ENCODE results near the gene SESTD1. TPM values are rescaled to one million over a fixed set of nuclear protein-coding genes. Genes with fewer than 3 reads are reported as not detected.

SESTD1 gene
- total RNA-seq, 2 experiments from 2014 or later: 11.6 to 13.1 TPM

DNA sequence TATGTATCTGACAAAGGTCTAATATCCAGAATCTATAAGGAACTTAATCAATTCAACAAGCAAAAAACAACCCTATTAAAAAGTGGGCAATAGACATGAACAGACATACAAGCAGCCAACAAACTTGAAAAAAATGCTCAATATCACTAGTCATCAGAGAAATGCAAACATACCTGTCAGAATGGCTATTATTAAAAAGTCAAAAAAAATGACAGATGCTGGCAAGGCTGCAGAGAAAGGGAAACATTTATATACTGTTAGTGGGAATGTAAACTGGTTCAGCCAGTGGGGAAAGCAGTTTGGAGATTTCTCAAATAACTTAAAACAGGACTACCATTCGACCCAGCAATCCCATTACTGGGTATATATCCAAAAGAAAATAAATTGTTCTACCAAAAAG lies 21.6 kb downstream of the SESTD1 start:
- Mint-ChIP-seq H3K36me3 (no peaks in the 10 kb centered on the region), H3K4me3 (no peak overlapping the region), H3K4me1 (ENCODE audit: low read depth) (peaks cover 36% of the 10 kb centered on the region), H3K9me3 (peaks cover 2% of the 10 kb centered on the region), H3K27me3 (no peaks in the 10 kb centered on the region), H3K27ac (no peak overlapping the region)
- DNase-seq: no peak
- intact Hi-C loops (cut with micrococcal nuclease): loop anchor here (5.0 kb wide), 1 partner anchor 211 kb away; no protein-coding TSS in a partner anchor
- CTCF ChIA-PET: no interaction called here
- POLR2A ChIA-PET: no interaction called here

DNA sequence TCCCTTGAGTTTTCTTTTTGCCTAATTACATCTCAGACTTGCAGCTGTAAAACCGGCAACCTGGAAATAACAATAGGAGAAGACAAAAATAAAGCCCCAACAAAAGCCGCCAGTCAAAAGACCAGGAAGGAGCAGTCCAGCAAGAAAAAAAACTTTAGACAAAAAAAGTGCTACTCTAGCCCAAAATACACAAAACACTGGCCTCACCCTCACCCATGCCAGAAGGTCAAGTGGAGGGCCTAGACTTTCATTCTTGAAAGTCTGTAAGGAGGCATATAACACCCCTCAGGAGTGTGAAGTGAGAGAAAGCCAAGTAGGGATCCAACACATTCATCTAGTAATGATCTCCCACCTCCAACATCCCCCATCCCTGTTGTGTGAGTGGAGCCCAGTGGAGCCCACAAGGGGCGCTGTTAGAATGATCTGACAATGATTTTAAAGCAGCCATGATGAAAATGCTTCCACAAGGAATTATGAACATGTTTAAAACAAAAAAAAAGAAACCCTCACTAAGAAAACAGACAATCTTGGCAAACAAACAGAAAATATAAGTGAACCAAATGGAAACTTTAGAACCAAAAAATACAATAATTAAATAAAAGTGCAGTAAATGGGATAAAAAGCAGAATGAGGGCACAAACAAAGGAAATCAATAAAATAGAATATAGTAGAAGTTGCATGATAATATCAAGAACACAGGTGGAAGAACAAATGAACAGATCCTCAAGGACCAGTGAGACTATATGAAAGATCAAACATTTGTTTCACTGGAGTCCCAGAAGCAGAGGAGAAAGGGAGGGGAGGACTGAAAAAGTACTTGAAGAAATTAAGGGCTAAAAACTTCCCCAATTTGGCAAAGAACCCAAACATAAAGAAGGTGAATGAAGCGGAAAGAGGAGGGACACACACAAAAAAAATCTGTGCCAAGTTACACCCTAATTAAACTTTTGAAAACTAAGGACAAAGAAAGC lies 23.9 kb downstream of the SESTD1 start:
- Mint-ChIP-seq H3K9me3 (no peaks in the 10 kb centered on the region), H3K27ac (peak overlapping the region; percentile 36), H3K4me1 (ENCODE audit: low read depth) (peaks cover 31% of the 10 kb centered on the region), H3K27me3 (no peaks in the 10 kb centered on the region), H3K36me3 (no peaks in the 10 kb centered on the region), H3K4me3 (no peak overlapping the region)
- CTCF ChIA-PET: interaction anchor here (0.6 to 1.7 kb wide), 2 partner anchors 20 to 28 kb away, joined by 3 to 4 read pairs; no protein-coding TSS in a partner anchor
- intact Hi-C loops (cut with micrococcal nuclease): loop anchor here (5.0 kb wide), 1 partner anchor 208 kb away; no protein-coding TSS in a partner anchor
- no peak for DNase-seq
- POLR2A ChIA-PET: no interaction called here

DNA sequence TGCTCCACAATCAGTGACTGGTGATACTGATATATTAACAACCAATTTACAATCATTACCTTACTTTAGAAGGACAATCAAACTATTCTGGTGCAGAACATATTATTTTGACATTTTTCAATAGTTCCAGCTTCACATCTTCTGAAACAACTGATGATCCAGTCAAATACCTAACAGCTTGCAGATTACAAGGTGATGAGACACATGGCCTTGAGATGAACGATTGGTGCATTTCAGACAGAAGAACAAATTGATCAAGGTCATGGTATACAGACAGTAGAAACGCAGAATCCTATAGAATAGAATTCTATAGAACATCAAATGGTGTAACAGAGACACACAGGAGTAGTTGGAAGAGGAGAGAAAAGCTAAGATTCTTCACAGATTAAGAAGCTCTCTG lies 24.8 kb downstream of the SESTD1 start:
- no peaks in the 10 kb centered on the region for H3K36me3 Mint-ChIP-seq
- H3K27me3 Mint-ChIP-seq: no peaks in the 10 kb centered on the region
- no peak for DNase-seq
- POLR2A ChIA-PET: no interaction called here
- H3K4me1 Mint-ChIP-seq (ENCODE audit: low read depth): peaks cover 32% of the 10 kb centered on the region
- H3K27ac Mint-ChIP-seq: peak overlapping the region; percentile 46
- no peaks in the 10 kb centered on the region for H3K9me3 Mint-ChIP-seq
- H3K4me3 Mint-ChIP-seq: no peak overlapping the region
- CTCF ChIA-PET: interaction anchor here (0.6 to 1.7 kb wide), 3 partner anchors 8 to 29 kb away, joined by 3 to 4 read pairs (median 3); no protein-coding TSS in a partner anchor
- intact Hi-C loops (cut with micrococcal nuclease): loop anchor here (1.0 to 5.0 kb wide), 3 partner anchors 13 to 208 kb away; no protein-coding TSS in a partner anchor

DNA sequence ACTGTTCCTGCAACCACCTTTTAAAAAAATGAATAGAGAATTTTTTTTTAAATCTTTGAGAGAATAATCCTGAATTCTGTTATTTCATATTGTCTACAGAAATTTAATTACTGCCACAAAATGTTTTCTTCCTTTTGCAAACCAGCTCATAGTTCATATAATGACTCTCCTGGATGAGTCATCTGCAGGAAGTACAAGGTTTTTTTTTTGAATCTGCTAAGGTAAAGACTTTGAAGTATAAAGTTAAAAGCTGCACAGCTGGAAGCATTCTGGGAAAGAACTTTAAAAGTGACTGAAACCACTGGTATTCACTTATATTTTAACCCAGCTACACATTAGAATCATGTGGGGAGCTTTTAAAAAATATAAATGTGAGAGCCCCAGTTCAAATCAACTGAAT lies 25.4 kb downstream of the SESTD1 start:
- no peak overlapping the region for H3K4me3 Mint-ChIP-seq
- no peaks in the 10 kb centered on the region for H3K9me3 Mint-ChIP-seq
- H3K27ac Mint-ChIP-seq: no peak overlapping the region
- H3K36me3 Mint-ChIP-seq: no peaks in the 10 kb centered on the region
- H3K27me3 Mint-ChIP-seq: no peaks in the 10 kb centered on the region
- DNase-seq: no peak
- intact Hi-C loops (cut with micrococcal nuclease): loop anchor here (1.0 to 2.0 kb wide), 2 partner anchors 14 to 29 kb away; no protein-coding TSS in a partner anchor
- H3K4me1 Mint-ChIP-seq (ENCODE audit: low read depth): peaks cover 32% of the 10 kb centered on the region
- POLR2A ChIA-PET: no interaction called here
- CTCF ChIA-PET: interaction anchor here (1.0 to 1.7 kb wide), 2 partner anchors 9 to 19 kb away, joined by 3 read pairs; no protein-coding TSS in a partner anchor

DNA sequence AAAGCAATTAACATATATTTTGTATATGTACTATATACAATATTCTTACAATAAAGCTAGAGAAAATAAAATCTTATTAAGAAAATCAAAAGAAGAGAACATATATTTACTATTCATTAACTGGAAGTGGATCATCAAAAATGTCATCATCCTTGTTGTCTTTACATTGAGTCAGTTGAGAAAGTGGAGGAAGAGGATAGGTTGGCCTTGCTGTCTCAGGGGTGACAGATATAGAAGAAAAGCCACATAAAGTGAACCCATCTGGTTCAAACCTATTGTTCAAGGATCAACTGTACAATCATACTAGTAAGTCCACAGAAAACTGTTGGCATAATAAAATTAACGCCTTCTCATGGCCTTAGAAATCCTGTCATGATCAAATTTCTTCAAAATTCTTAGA lies 26.6 kb downstream of the SESTD1 start:
- Mint-ChIP-seq H3K4me1 (ENCODE audit: low read depth) (peaks cover 32% of the 10 kb centered on the region), H3K27ac (no peak overlapping the region), H3K4me3 (no peak overlapping the region), H3K27me3 (no peaks in the 10 kb centered on the region), H3K36me3 (no peaks in the 10 kb centered on the region), H3K9me3 (no peaks in the 10 kb centered on the region)
- CTCF ChIA-PET: no interaction called here
- intact Hi-C loops (cut with micrococcal nuclease): loop anchor here (2.0 kb wide), 1 partner anchor 15 kb away; no protein-coding TSS in a partner anchor
- DNase-seq: no peak
- POLR2A ChIA-PET: no interaction called here

DNA sequence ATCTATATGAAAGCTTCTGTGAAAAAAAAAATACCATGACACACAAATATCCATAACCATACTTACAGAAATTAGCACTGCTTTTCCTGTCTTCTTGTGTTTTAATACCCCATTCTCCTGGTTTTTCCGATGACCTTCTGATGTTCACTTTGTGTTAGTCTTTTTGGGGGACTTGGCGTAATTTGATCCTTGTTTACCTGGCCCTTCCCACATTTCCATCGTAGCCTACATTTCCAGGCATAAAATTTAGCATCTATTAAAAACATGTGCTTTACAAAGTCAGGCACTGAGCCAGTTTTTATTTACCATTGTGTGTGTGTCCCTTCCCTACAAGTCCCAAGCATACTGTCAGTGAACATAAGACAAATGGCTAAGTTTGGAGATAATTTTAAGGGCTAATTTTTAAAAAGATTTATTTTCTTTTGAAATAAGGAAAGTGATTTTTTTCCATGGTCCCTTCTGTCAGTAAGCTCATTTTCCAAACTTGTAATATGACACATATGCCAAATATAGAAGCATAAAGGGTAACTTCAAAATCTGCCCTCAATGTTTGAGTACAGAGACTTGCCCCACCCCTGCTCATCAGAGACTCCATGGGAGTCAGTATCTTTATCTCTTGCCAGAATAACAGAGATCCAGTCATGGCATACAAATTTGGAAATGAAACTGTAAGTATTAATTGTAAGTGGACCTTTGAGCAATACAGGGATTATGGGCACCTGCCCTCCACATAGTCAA lies 27.3 kb downstream of the SESTD1 start:
- CTCF ChIA-PET: no interaction called here
- POLR2A ChIA-PET: no interaction called here

DNA sequence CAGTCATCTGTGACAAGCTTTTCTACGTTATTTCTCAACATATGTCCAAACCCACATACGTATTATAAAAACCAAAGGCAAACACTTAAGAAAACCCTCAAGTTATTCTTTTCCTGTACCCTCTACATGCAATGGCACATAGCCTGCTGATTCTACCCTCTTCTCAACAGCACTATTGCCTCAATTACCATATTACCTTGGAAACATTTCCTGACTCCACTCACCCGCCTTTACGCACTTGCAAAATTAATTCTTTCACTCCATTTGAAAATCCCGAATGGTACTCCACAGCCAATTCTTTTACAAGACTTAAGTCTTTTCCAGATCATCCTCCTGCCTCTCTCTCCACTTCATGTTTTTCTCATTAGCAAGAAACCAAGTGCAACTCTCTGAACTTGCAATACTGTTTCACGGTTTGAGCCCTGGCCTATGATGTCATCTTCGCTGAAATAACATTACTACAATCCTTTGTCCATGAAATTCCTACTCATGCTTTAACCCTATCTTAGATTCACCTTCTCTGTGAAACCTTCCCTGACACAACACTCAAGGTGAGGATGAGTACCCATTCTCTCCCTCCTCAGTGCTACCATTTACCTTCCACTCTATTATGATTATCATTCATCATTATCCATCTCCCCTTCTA lies 29.0 kb downstream of the SESTD1 start:
- Mint-ChIP-seq H3K27me3 (no peaks in the 10 kb centered on the region), H3K27ac (no peak overlapping the region), H3K4me3 (no peak overlapping the region), H3K9me3 (no peaks in the 10 kb centered on the region), H3K4me1 (ENCODE audit: low read depth) (peaks cover 26% of the 10 kb centered on the region), H3K36me3 (no peaks in the 10 kb centered on the region)
- intact Hi-C loops (cut with micrococcal nuclease): no loop called here
- POLR2A ChIA-PET: no interaction called here
- CTCF ChIA-PET: no interaction called here
- no peak for DNase-seq

More for the DNA sequence above, 27.3 kb downstream of the SESTD1 start:
- H3K4me1 Mint-ChIP-seq (ENCODE audit: low read depth): peaks cover 32% of the 10 kb centered on the region
- H3K27ac Mint-ChIP-seq: no peak overlapping the region
- no peak overlapping the region for H3K4me3 Mint-ChIP-seq
- H3K36me3 Mint-ChIP-seq: no peaks in the 10 kb centered on the region
- DNase-seq: no peak
- no peaks in the 10 kb centered on the region for H3K27me3 Mint-ChIP-seq
- no peaks in the 10 kb centered on the region for H3K9me3 Mint-ChIP-seq
- intact Hi-C loops (cut with micrococcal nuclease): no loop called here

DNA sequence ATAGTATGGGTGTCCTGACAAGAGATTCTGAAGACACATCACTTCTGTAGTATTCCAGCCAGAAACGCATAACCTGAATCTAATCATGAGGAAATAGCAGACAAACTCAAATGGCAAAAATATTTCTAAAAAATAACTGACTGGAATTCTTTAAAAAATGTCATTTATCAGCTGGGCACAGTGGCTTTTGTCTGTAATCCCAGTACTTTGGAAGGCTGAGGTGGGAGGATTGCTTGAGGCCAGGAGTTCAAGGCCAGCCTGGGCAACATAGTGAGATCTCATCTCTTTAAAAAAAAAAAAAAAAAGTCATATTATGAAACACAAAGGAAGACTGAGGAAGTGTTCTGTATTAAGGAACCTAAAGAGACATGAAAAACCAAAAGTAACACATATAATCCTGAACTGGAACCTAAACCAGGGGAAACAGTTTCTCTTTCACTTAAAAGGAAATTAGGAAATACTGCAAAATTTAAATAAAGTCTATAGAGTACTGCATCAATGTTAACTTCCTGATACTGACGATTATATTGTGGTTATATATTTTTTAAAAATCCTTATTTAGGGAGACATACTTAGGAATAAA lies 29.9 kb downstream of the SESTD1 start:
- DNase-seq: no peak
- Mint-ChIP-seq H3K27me3 (no peaks in the 10 kb centered on the region), H3K4me1 (ENCODE audit: low read depth) (peaks cover 18% of the 10 kb centered on the region), H3K9me3 (no peaks in the 10 kb centered on the region), H3K36me3 (no peaks in the 10 kb centered on the region), H3K4me3 (no peak overlapping the region), H3K27ac (no peak overlapping the region)
- ChIA-PET POLR2A (no interaction called here), CTCF (no interaction called here)
- intact Hi-C loops (cut with micrococcal nuclease): no loop called here

DNA sequence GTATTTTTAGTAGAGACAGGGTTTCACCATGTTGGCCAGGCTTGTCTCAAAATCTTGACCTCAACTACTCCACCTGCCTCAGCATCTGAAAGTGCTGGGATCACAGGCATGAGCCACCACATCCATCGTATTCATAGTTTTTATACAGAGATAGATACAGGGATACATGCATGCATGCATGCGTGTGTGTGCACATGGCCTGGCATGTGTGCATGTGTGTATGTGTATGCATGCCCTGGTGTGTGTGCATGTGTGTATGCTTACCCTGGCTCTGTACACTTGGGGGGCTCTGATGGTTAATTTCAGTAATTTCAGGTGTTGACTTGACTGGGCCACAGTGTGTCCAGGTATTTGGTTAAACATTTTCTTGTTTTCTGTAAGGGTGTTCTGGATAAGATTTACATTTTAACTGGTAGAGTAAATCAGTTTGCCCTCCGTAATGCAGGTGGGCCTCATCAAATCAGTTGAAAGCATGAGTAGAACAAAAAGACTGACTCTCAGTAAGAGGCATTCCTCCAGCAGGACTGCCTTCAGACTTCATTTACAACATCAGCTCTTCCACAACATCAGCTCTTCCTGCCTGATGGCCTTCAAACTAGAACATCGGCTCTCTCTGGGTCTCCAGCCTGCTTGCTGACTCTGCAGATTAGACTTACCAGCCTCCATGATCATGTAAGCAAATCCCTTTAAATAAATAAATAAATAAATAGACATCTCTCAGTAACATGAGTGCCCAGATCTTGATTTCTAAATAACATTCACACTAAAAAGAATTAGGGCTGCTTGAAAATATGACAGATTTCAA lies 30.8 kb downstream of the SESTD1 start:
- Mint-ChIP-seq H3K4me3 (no peak overlapping the region), H3K27me3 (no peaks in the 10 kb centered on the region), H3K4me1 (ENCODE audit: low read depth) (peaks cover 10% of the 10 kb centered on the region), H3K36me3 (no peaks in the 10 kb centered on the region), H3K27ac (no peak overlapping the region), H3K9me3 (no peaks in the 10 kb centered on the region)
- POLR2A ChIA-PET: no interaction called here
- CTCF ChIA-PET: no interaction called here
- DNase-seq: no peak
- intact Hi-C loops (cut with micrococcal nuclease): no loop called here

DNA sequence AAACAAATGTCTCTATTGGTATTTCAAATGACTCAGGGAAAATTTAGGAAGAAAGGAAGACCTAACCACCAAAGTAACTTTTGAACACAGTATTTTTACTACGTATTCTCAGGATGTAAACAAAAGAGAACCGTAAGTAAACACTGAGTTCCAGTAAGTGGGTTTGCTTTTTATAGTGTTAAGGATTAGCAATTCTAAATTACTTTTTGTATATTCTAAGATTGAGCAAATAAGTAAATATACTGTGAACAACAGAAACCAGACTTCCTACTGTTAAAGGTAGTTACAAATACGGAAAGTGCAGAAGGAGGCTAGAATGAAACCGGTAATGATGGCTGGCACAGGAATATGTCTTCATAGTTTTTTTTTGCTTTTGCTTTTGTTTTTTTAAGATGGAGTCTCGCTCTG lies 31.5 kb downstream of the SESTD1 start:
- H3K4me3 Mint-ChIP-seq: no peak overlapping the region
- DNase-seq: no peak
- no peaks in the 10 kb centered on the region for H3K27me3 Mint-ChIP-seq
- H3K36me3 Mint-ChIP-seq: no peaks in the 10 kb centered on the region
- no peaks in the 10 kb centered on the region for H3K9me3 Mint-ChIP-seq
- POLR2A ChIA-PET: no interaction called here
- intact Hi-C loops (cut with micrococcal nuclease): no loop called here
- H3K4me1 Mint-ChIP-seq (ENCODE audit: low read depth): peaks cover 3% of the 10 kb centered on the region
- CTCF ChIA-PET: no interaction called here
- H3K27ac Mint-ChIP-seq: no peak overlapping the region

DNA sequence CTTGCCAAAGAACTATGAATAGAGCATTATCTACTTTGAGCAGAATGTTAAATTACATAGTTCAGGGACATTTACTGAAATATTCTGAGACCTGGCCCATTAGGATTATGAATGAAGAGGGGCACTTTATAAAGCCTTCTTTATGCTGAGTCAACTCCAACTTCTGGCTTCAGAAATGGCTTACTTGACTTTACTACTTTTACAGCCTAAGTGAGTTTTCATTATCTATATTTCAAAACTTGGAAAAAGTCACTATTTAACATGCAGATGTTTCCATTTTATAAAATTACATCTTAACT lies 37.7 kb downstream of the SESTD1 start:
- Mint-ChIP-seq H3K9me3 (no peaks in the 10 kb centered on the region), H3K36me3 (no peaks in the 10 kb centered on the region), H3K27me3 (no peaks in the 10 kb centered on the region), H3K4me3 (no peak overlapping the region), H3K4me1 (ENCODE audit: low read depth) (no peaks in the 10 kb centered on the region), H3K27ac (no peak overlapping the region)
- intact Hi-C loops (cut with micrococcal nuclease): no loop called here
- DNase-seq: no peak
- POLR2A ChIA-PET: no interaction called here
- CTCF ChIA-PET: interaction anchor here (0.6 to 1.0 kb wide), 2 partner anchors 8 to 361 kb away, joined by 3 read pairs; no protein-coding TSS in a partner anchor
